ENCODE results near the gene JAML. TPM values are rescaled to one million over a fixed set of nuclear protein-coding genes. Genes with fewer than 3 reads are reported as not detected.

Gene JAML
- total and polyA plus RNA-seq, 2 of the 13 experiments (the other 11 are each of a cell fraction or from before 2014, with no cell fraction given) = 2.0 to 3.3 TPM

DNA sequence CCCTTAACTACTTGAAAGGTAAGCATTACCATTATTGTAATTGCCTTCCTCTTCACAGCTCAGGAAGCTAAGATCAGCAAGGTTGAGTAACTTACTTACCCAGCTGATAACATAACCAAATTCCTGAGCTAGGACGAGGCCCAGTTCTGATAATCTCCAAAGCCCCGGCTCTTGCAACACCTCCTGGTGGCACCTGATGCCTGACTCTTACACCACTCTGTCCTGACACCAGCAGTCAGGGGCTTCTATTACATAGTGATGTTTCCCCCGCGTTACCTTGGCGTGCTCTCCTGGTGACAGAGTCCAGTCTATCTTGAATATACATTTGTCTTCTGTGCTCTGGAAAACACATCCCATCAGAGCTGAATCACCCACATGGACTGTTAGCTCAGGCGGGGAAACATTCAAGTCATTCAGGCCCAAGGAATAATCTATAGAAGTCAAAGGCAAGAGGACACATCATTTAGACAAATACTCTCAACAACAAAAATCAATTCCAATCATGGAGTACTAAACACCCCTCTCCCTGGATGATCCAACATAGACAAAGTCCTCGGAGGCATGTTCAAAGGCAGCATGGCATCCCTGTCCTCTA lies 12.6 kb downstream of the JAML start (continued):
- TF ChIP-seq, protein P1, sequence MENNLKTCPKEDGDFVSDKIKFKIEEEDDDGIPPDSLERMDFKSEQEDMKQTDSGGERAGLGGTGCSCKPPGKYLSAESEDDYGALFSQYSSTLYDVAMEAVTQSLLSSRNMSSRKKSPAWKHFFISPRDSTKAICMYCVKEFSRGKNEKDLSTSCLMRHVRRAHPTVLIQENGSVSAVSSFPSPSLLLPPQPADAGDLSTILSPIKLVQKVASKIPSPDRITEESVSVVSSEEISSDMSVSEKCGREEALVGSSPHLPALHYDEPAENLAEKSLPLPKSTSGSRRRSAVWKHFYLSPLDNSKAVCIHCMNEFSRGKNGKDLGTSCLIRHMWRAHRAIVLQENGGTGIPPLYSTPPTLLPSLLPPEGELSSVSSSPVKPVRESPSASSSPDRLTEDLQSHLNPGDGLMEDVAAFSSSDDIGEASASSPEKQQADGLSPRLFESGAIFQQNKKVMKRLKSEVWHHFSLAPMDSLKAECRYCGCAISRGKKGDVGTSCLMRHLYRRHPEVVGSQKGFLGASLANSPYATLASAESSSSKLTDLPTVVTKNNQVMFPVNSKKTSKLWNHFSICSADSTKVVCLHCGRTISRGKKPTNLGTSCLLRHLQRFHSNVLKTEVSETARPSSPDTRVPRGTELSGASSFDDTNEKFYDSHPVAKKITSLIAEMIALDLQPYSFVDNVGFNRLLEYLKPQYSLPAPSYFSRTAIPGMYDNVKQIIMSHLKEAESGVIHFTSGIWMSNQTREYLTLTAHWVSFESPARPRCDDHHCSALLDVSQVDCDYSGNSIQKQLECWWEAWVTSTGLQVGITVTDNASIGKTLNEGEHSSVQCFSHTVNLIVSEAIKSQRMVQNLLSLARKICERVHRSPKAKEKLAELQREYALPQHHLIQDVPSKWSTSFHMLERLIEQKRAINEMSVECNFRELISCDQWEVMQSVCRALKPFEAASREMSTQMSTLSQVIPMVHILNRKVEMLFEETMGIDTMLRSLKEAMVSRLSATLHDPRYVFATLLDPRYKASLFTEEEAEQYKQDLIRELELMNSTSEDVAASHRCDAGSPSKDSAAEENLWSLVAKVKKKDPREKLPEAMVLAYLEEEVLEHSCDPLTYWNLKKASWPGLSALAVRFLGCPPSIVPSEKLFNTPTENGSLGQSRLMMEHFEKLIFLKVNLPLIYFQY (CRISPR knock-in tag; IDR thresholded peaks at IDR 0.05; ENCODE audit: borderline replicate concordance) = peak; percentile 89
- TF ChIP-seq ETV6 (CRISPR knock-in tag; conservative IDR thresholded peaks at IDR 0.05) = peak; percentile 50; the same call in 1 of the 2 replicates
- TF ChIP-seq SRSF4 (IDR thresholded peaks at IDR 0.05; ENCODE audit: low read depth, low read length, poor library complexity, severe bottlenecking) = no peak
- TF ChIP-seq YEATS4 (CRISPR knock-in tag; IDR thresholded peaks at IDR 0.05; ENCODE audit: borderline replicate concordance) = peak; percentile 77; the same call in 1 of the 2 replicates
- no peak for TF ChIP-seq HNRNPH1 (optimal IDR thresholded peaks at IDR 0.05; ENCODE audit: low read depth, low read length)
- TF ChIP-seq ZSCAN30 (CRISPR knock-in tag; IDR thresholded peaks at IDR 0.05) = no peak
- TF ChIP-seq ZNF678 (CRISPR knock-in tag; IDR thresholded peaks at IDR 0.05) = no peak
- TF ChIP-seq, protein P2, sequence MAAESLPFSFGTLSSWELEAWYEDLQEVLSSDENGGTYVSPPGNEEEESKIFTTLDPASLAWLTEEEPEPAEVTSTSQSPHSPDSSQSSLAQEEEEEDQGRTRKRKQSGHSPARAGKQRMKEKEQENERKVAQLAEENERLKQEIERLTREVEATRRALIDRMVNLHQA (CRISPR knock-in tag; IDR thresholded peaks at IDR 0.05) = no peak
- no peak for TF ChIP-seq ZNF30 (CRISPR knock-in tag; IDR thresholded peaks at IDR 0.05)
- TF ChIP-seq FOXK1 (CRISPR knock-in tag; IDR thresholded peaks at IDR 0.05; ENCODE audit: borderline replicate concordance, low read depth) = peak; percentile 85; the same call in 1 of the 2 replicates
- TF ChIP-seq ZNF260 (CRISPR knock-in tag; IDR thresholded peaks at IDR 0.05; ENCODE audit: borderline replicate concordance, low read depth) = no peak
- TF ChIP-seq ZNF75D (CRISPR knock-in tag; IDR thresholded peaks at IDR 0.05; ENCODE audit: borderline replicate concordance) = no peak
- TF ChIP-seq GABPB1 (CRISPR knock-in tag; IDR thresholded peaks at IDR 0.05) = peak; percentile 54; the same call in 1 of the 2 replicates
- TF ChIP-seq ERF (CRISPR knock-in tag; IDR thresholded peaks at IDR 0.05) = peak; percentile 92
- no peak; the same call in 1 of the 2 replicates for TF ChIP-seq ZNF589 (CRISPR knock-in tag; conservative IDR thresholded peaks at IDR 0.05)
- TF ChIP-seq ZNF543 (CRISPR knock-in tag; IDR thresholded peaks at IDR 0.05) = peak; percentile 58; the same call in 1 of the 2 replicates
- TF ChIP-seq CHCHD3 (CRISPR knock-in tag; IDR thresholded peaks at IDR 0.05) = no peak
- no peak for TF ChIP-seq ZNF329 (CRISPR knock-in tag; IDR thresholded peaks at IDR 0.05; ENCODE audit: low read depth)
- no peak for TF ChIP-seq ZKSCAN5 (CRISPR knock-in tag; IDR thresholded peaks at IDR 0.05)
- TF ChIP-seq ZFAT (CRISPR knock-in tag; conservative IDR thresholded peaks at IDR 0.05) = no peak
- TF ChIP-seq, protein P3, sequence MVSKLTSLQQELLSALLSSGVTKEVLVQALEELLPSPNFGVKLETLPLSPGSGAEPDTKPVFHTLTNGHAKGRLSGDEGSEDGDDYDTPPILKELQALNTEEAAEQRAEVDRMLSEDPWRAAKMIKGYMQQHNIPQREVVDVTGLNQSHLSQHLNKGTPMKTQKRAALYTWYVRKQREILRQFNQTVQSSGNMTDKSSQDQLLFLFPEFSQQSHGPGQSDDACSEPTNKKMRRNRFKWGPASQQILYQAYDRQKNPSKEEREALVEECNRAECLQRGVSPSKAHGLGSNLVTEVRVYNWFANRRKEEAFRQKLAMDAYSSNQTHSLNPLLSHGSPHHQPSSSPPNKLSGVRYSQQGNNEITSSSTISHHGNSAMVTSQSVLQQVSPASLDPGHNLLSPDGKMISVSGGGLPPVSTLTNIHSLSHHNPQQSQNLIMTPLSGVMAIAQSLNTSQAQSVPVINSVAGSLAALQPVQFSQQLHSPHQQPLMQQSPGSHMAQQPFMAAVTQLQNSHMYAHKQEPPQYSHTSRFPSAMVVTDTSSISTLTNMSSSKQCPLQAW (CRISPR knock-in tag; IDR thresholded peaks at IDR 0.05) = peak; percentile 92
- no peak for TF ChIP-seq ZNF382 (CRISPR knock-in tag; IDR thresholded peaks at IDR 0.05; ENCODE audit: borderline replicate concordance)
- TF ChIP-seq, protein P4, sequence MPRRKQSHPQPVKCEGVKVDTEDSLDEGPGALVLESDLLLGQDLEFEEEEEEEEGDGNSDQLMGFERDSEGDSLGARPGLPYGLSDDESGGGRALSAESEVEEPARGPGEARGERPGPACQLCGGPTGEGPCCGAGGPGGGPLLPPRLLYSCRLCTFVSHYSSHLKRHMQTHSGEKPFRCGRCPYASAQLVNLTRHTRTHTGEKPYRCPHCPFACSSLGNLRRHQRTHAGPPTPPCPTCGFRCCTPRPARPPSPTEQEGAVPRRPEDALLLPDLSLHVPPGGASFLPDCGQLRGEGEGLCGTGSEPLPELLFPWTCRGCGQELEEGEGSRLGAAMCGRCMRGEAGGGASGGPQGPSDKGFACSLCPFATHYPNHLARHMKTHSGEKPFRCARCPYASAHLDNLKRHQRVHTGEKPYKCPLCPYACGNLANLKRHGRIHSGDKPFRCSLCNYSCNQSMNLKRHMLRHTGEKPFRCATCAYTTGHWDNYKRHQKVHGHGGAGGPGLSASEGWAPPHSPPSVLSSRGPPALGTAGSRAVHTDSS (CRISPR knock-in tag; conservative IDR thresholded peaks at IDR 0.05) = no peak
- peak; percentile 78; the same call in 1 of the 2 replicates for TF ChIP-seq STAT5B (CRISPR knock-in tag; IDR thresholded peaks at IDR 0.05)
